Immature natural killer cell (primary cell): Measurements from ENCODE around the gene VKORC1. TPM values are rescaled to one million over a fixed set of nuclear protein-coding genes. Genes with fewer than 3 reads are reported as not detected.
A peak's percentile ranks its signal among the peaks of the same experiment; 100 is the strongest.

Source experiments
- DNase-seq, 3 donors: peaks; one replicate each; pipeline ENCODE4 v3.0.0; 2022; ENCODE audit warnings: mixed read lengths in 1 of 3
- H3K27ac Mint-ChIP-seq, 6 donors: one replicate each; pipeline ENCODE4 v1.8.0; 2020; ENCODE audit warnings: mixed read lengths in 6 of 6, mild to moderate bottlenecking in 5 of 6, inconsistent platforms in 4 of 6, moderate library complexity in 3 of 6
- H3K27me3 Mint-ChIP-seq, 3 donors: one replicate each; pipeline ENCODE4 v1.8.0; 2020 to 2021; ENCODE audit warnings: low read depth in 3 of 3, mild to moderate bottlenecking in 3 of 3, mixed read lengths in 3 of 3, moderate library complexity in 3 of 3, inconsistent platforms in 1 of 3
- H3K36me3 Mint-ChIP-seq, 3 donors: one replicate each; pipeline ENCODE4 v1.8.0; 2020; ENCODE audit warnings: mixed read lengths in 3 of 3, inconsistent platforms in 2 of 3, mild to moderate bottlenecking in 2 of 3
- H3K4me1 Mint-ChIP-seq, 2 donors: one replicate each; pipeline ENCODE4 v1.8.0; 2020; ENCODE audit warnings: inconsistent platforms in 2 of 2, mild to moderate bottlenecking in 2 of 2, mixed read lengths in 2 of 2, moderate library complexity in 1 of 2
- H3K4me3 Mint-ChIP-seq, 5 donors: one replicate each; pipeline ENCODE4 v1.8.0; 2020; ENCODE audit warnings: mild to moderate bottlenecking in 5 of 5, mixed read lengths in 5 of 5, inconsistent platforms in 3 of 5, moderate library complexity in 3 of 5
- H3K9me3 Mint-ChIP-seq, 6 donors: one replicate each; pipeline ENCODE4 v1.8.0; 2020; ENCODE audit warnings: mild to moderate bottlenecking in 6 of 6, mixed read lengths in 6 of 6, inconsistent platforms in 4 of 6, moderate library complexity in 3 of 6
- polyA plus RNA-seq, 3 donors: library from polyadenylated mRNA; unstranded; fragments of 300-500 nt; fragmentation: Illumina TruSeq; gene quantifications; one replicate each; pipeline ENCODE4 v1.2.3, GENCODE V29; 2021

Gene VKORC1
- polyA plus RNA-seq, 3 donors from 2014 or later, result 114 to 164 (median 116) TPM

GRCh38 chr16:31088459-31089183, 6.0 kb downstream of the VKORC1 start, which contains the start of gene PRSS53:
PRSS53 (minus strand) TSS chr16:31088943; CDS start chr16:31088809, 134 bp downstream.
- no peaks in the 10 kb centered on the region for H3K27me3 Mint-ChIP-seq
- no peak for DNase-seq
- peak within 1 kb of the TSS in 1 of 6 donors; percentile 40 for H3K27ac Mint-ChIP-seq
- peaks cover 0 to 4% (median 3%) of the 10 kb centered on the region in 3 donors for H3K36me3 Mint-ChIP-seq
- peaks cover under 1 to 3% of the 10 kb centered on the region in 2 donors for H3K4me1 Mint-ChIP-seq
- H3K4me3 Mint-ChIP-seq, result no peak within 1 kb of the TSS
- H3K9me3 Mint-ChIP-seq, result no peaks in the 10 kb centered on the region

GRCh38 chr16:31087971-31088370, 6.6 kb downstream of the VKORC1 start:
- Mint-ChIP-seq H3K4me3 (no peak overlapping the region), H3K36me3 (peaks cover 0 to 4% (median 3%) of the 10 kb centered on the region in 3 donors)

GRCh38 chr16:31087481-31087880, 7.1 kb downstream of the VKORC1 start:
- Mint-ChIP-seq H3K36me3 (peaks cover 0 to 4% (median 3%) of the 10 kb centered on the region in 3 donors), H3K27me3 (no peaks in the 10 kb centered on the region), H3K4me1 (no peaks in the 10 kb centered on the region), H3K4me3 (no peak overlapping the region), H3K9me3 (no peaks in the 10 kb centered on the region), H3K27ac (no peak overlapping the region)
- no peak for DNase-seq

More at GRCh38 chr16:31087971-31088370, 6.6 kb downstream of the VKORC1 start:
- Mint-ChIP-seq H3K27me3 (no peaks in the 10 kb centered on the region), H3K4me1 (no peaks in the 10 kb centered on the region), H3K27ac (no peak overlapping the region), H3K9me3 (no peaks in the 10 kb centered on the region)
- no peak for DNase-seq

DNA sequence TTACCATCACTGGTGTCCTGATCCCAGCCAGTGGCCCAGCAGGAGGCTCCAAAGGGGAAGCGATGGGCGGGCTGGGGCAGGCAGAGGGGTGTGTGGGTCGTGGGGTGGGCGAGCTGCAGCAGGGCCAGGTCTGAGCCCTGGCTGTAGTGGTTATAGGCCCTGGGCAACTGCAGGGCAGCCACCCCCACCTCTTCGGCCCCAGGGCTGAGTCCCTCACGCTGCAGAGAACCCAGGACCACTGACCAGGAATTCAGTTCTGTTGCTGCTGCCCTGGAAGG, 8.0 kb downstream of the VKORC1 start:
- H3K27ac Mint-ChIP-seq, result no peak overlapping the region
- peaks cover 3 to 6% of the 10 kb centered on the region in 2 donors for H3K4me1 Mint-ChIP-seq
- no peak overlapping the region for H3K4me3 Mint-ChIP-seq
- H3K27me3 Mint-ChIP-seq, result no peaks in the 10 kb centered on the region
- no peak for DNase-seq
- H3K36me3 Mint-ChIP-seq, result peaks cover 0 to 6% (median 4%) of the 10 kb centered on the region in 3 donors
- no peaks in the 10 kb centered on the region for H3K9me3 Mint-ChIP-seq

GRCh38 chr16:31085873-31086628, 8.5 kb downstream of the VKORC1 start:
- Mint-ChIP-seq H3K36me3 (peaks cover 0 to 6% (median 4%) of the 10 kb centered on the region in 3 donors), H3K27me3 (no peaks in the 10 kb centered on the region), H3K4me1 (peaks cover 3 to 6% of the 10 kb centered on the region in 2 donors), H3K4me3 (no peak overlapping the region), H3K27ac (peak overlapping the region in 2 of 6 donors; percentile 7 to 50), H3K9me3 (no peaks in the 10 kb centered on the region)
- DNase-seq, result no peak

GRCh38 chr16:31085411-31085810, 9.2 kb downstream of the VKORC1 start:
- no peak for DNase-seq
- H3K36me3 Mint-ChIP-seq, result peaks cover 0 to 6% (median 4%) of the 10 kb centered on the region in 3 donors
- peaks cover 6 to 12% of the 10 kb centered on the region in 2 donors for H3K4me1 Mint-ChIP-seq
- H3K4me3 Mint-ChIP-seq, result no peak overlapping the region
- peak overlapping the region in 1 of 6 donors; percentile 55 for H3K27ac Mint-ChIP-seq
- H3K9me3 Mint-ChIP-seq, result no peaks in the 10 kb centered on the region
- H3K27me3 Mint-ChIP-seq, result no peaks in the 10 kb centered on the region

DNA sequence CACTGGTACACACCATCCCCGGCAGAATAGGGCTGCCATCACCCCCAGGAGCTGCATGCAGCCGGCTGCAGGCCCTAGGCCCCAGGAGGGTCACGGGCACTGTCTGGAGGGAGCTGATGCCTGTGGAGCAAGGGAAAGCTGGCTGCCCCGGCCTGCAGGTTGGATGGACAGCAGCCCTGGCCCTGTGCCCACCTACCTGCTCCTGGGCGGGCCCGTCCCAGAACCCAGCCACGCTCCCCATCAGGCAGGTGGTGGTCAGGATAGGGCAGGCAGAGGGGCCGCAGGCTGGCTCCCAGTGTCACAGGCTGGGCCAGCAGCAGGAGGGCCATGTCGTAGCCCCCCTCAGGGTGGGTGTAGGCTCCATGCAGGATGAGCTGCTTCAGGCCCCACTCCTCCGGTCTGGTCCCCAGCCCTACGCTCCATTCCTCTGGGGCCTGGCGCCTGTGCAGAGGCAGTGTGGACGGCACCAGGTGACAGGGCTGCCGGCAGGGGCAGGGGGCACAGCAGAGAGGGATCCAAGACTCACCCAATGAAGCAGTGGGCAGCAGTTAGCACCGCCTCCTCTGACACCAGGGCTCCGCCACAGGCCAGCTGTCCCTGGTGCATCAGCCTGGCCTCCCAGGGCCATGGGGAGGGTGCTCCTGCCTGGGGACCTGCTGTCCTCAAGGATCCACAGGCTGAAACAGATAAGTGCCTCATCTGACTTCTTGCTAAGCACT, 9.9 kb downstream of the VKORC1 start:
- no peak overlapping the region for H3K4me3 Mint-ChIP-seq
- peaks cover 6 to 13% of the 10 kb centered on the region in 2 donors for H3K4me1 Mint-ChIP-seq
- DNase-seq, result no peak
- H3K9me3 Mint-ChIP-seq, result no peaks in the 10 kb centered on the region
- H3K27ac Mint-ChIP-seq, result peak overlapping the region in 1 of 6 donors; percentile 55
- peaks cover 0 to 6% (median 4%) of the 10 kb centered on the region in 3 donors for H3K36me3 Mint-ChIP-seq
- H3K27me3 Mint-ChIP-seq, result no peaks in the 10 kb centered on the region

DNA sequence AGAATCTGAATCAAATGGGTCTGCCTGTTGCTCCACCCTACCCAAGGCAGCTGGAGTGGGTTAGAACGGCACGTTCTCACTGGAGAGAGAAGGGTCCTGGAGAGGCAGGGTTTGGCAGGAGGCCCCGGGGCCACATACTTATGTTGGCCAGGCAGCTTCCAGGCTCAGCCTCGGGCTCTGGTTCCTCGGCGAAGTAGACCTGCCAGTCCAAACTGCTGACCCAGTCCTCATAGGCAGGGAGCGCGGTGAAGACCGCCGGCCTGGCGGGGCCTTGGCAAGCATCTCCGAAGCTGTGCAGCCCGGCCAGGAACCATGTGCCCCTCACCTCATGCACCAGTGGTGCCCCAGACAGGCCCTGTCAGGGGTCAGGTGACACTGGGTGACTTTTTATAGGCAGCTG, 10.6 kb downstream of the VKORC1 start:
- no peak overlapping the region for H3K27ac Mint-ChIP-seq
- H3K4me1 Mint-ChIP-seq, result peaks cover 13 to 20% of the 10 kb centered on the region in 2 donors
- no peak for DNase-seq
- peaks cover 0 to 6% (median 4%) of the 10 kb centered on the region in 3 donors for H3K36me3 Mint-ChIP-seq
- H3K4me3 Mint-ChIP-seq, result no peak overlapping the region
- no peaks in the 10 kb centered on the region for H3K9me3 Mint-ChIP-seq
- H3K27me3 Mint-ChIP-seq, result peaks cover 0 to under 1% (median 0%) of the 10 kb centered on the region in 3 donors

DNA sequence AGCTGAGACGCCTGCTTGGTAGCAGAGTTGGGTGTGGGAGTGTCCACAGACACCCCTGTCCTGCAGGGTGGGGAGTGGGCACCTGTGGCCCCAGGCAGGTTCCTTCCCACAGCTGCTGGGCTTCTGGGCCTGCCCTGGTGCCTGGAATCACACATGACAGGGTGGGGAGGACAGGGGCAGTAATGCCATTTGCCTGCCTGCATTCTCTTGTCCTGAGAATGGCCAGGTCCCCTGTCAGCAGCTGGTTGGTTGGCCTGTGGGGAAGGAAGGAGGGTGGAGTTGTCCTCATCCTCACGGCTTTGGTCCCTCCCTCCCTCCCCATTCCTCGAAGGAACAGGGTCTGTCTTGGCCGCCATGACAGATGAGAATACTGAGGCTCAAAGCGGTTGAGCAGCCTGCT, 11.0 kb downstream of the VKORC1 start:
- no peak overlapping the region for H3K4me3 Mint-ChIP-seq
- peaks cover 13 to 22% of the 10 kb centered on the region in 2 donors for H3K4me1 Mint-ChIP-seq
- peaks cover 0 to 6% (median 4%) of the 10 kb centered on the region in 3 donors for H3K36me3 Mint-ChIP-seq
- H3K9me3 Mint-ChIP-seq, result no peaks in the 10 kb centered on the region
- H3K27ac Mint-ChIP-seq, result peak overlapping the region in 1 of 6 donors; percentile 22
- DNase-seq, result no peak
- peaks cover 0 to 3% (median 2%) of the 10 kb centered on the region in 3 donors for H3K27me3 Mint-ChIP-seq

- peaks cover 0 to 3% (median 2%) of the 10 kb centered on the region in 3 donors for H3K27me3 Mint-ChIP-seq
- no peak for DNase-seq
- no peak overlapping the region for H3K27ac Mint-ChIP-seq
- no peak overlapping the region for H3K4me3 Mint-ChIP-seq
- no peaks in the 10 kb centered on the region for H3K9me3 Mint-ChIP-seq
- peaks cover 0 to 7% (median 5%) of the 10 kb centered on the region in 3 donors for H3K36me3 Mint-ChIP-seq
- H3K4me1 Mint-ChIP-seq, result peaks cover 13 to 22% of the 10 kb centered on the region in 2 donors
Measured at GRCh38 chr16:31083081-31083480, 11.5 kb downstream of the VKORC1 start.

GRCh38 chr16:31082368-31083045, 12.1 kb downstream of the VKORC1 start:
- Mint-ChIP-seq H3K36me3 (peaks cover 0 to 11% (median 8%) of the 10 kb centered on the region in 3 donors), H3K4me1 (peaks cover 18 to 22% of the 10 kb centered on the region in 2 donors), H3K9me3 (no peaks in the 10 kb centered on the region)

GRCh38 chr16:31081428-31082351, 12.9 kb downstream of the VKORC1 start:
- Mint-ChIP-seq H3K4me3 (peak overlapping the region in 1 of 5 donors; percentile 19), H3K27me3 (peaks cover 0 to 3% (median 2%) of the 10 kb centered on the region in 3 donors), H3K4me1 (peaks cover 18 to 22% of the 10 kb centered on the region in 2 donors), H3K36me3 (peaks cover 0 to 11% (median 8%) of the 10 kb centered on the region in 3 donors), H3K9me3 (no peaks in the 10 kb centered on the region), H3K27ac (peak overlapping the region in 4 of 6 donors; percentile 63 to 81 (median 67))
- no peak for DNase-seq

More at GRCh38 chr16:31082368-31083045, 12.1 kb downstream of the VKORC1 start:
- H3K4me3 Mint-ChIP-seq, result peak overlapping the region in 1 of 5 donors; percentile 19
- peak overlapping the region in 4 of 6 donors; percentile 63 to 81 (median 67) for H3K27ac Mint-ChIP-seq
- no peak for DNase-seq
- H3K27me3 Mint-ChIP-seq, result peaks cover 0 to 3% (median 2%) of the 10 kb centered on the region in 3 donors
